ENCODE measurements around the gene DSG3. TPM values are rescaled to one million over a fixed set of nuclear protein-coding genes. Genes with fewer than 3 reads are reported as not detected.
A peak's percentile ranks its signal among the peaks of the same experiment; 100 is the strongest.
"Not testable (repeated sequence)": the region's sequence is repeated elsewhere in the genome, so short reads cannot be mapped to it uniquely, and the experiment has no call there.

Gene DSG3
- total RNA-seq, 1 donor from 2014 or later, result 0.06 TPM

DNA sequence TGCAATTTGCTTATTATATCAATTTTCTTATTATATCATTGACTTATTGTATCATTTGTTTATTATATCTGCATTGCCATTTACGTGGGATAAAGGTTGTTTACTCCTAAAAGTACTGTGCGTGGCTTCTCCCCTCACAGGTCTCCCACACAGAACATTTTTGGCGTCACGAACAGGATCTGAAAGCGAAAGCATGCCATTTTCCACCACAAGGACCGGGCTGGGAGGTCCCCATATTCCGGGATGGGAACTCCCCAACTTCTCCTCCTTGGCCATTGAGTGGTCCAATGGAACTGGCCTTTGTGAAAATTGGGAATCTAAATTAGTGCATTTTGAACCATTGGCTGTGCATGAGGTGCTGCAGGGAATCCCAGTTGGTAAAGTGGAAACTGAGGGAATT is 45.6 kb downstream of the DSG3 start:
- DNase-seq (ENCODE audit: low spot score), result no peak

DNA sequence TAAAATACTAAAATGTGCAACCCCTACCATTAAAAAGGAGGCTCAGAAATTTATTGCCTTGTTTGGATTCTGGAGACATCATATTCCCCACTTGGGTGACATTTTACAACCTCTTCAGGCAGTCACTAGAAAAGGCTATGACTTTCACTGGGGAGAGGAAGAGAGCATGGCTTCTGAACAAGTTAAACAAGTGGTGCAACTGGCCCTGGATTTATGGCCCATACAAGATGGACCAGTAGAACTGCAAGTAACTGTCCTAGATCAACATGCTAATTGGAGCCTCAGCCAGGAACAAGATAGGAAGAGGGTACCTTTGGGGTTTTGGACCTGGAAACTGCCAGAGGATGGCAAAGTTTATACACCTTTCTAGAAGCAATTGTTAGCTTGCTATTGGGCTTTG is 46.4 kb downstream of the DSG3 start:
- DNase-seq (ENCODE audit: low spot score), result no peak

DNA sequence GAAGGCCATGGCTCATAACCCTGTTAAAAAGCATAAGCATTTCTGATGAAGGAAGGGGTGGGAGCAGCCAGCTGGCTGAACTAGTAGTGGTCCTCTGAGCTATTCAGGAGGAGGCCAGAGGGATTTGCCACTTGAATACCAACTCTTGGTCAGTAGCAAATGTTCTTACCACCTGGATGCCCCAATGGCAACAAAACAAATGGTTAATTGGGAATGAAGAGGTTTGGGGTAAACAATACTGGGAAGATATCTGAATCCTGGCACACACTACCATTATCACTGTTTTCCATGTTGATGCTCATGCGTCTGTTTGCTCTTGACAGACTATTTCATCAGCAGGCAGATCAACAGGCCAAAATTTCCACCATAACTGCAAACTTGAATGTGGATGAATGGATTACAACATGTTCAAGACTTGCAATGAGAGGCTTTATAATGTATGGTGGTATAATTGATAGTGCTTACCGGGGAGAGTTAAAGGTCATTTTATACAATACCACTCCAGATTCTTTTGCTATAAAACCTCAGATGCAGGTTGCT is 47.2 kb downstream of the DSG3 start:
- not testable (repeated sequence) for DNase-seq (ENCODE audit: low spot score)

DNA sequence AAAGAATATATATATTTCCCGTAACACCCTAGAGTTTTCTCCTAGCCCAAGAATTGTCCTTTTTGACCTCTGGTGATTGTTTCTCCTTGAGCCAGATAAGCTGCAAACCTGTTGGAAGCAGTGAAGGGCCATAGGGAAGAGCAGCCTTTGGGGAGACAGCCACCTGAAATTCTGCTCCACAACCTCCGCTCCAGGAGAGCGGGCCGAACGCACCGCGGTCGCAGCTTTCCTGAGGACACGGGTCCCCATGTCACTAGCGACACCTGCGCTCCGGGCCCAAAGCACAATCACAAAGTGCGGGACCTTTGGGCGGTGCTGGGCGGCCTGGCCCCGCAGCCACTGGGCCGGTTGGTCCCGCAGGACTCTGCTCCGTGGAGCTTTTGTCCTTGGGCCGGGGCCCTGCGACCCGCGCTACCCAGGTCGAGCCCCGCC is 49.9 kb downstream of the DSG3 start:
- DNase-seq (ENCODE audit: low spot score), result no peak

DNA sequence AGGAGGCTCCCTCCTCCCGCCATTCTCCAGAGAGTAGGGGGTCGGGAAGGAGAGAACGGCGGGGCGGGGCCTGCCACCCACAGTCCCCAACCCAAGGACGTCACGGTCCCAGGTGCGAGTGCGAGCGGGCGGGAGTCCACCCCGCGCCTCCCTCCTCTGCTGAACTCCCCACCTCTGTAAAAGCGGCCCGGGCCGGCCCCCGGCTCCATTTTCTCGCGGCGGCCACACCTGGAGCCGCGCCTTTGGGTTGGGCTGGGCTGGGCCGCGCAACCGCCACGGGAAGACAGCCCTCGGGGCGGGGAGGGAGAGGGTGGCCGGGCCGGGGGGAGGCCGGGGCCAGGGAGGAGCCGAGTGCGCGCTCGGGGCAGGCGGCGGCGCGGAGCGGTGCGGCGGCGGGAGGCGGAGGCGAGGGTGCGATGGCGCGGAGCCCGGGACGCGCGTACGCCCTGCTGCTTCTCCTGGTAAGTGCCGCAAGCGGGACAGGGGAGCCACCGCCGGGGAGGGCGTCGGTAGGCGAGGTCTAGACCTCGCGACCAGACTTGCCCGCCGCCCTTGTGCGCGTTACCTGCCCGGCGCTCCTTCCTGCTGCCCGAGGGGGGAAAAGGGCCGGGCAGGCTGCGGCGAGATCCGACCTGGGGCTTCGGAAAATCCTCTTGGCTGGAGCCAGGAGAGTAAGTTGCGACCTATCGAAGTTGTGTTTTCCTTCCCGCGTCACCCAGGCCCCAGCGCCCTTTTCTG is 50.5 kb downstream of the DSG3 start, which contains the start of gene DSG2:
Gene DSG2 (plus strand): TSS at position 342 of the 738 bp plus-strand sequence. CDS start 75 bp downstream, at position 417.
- peak; percentile 72 for DNase-seq (ENCODE audit: low spot score)

DNA sequence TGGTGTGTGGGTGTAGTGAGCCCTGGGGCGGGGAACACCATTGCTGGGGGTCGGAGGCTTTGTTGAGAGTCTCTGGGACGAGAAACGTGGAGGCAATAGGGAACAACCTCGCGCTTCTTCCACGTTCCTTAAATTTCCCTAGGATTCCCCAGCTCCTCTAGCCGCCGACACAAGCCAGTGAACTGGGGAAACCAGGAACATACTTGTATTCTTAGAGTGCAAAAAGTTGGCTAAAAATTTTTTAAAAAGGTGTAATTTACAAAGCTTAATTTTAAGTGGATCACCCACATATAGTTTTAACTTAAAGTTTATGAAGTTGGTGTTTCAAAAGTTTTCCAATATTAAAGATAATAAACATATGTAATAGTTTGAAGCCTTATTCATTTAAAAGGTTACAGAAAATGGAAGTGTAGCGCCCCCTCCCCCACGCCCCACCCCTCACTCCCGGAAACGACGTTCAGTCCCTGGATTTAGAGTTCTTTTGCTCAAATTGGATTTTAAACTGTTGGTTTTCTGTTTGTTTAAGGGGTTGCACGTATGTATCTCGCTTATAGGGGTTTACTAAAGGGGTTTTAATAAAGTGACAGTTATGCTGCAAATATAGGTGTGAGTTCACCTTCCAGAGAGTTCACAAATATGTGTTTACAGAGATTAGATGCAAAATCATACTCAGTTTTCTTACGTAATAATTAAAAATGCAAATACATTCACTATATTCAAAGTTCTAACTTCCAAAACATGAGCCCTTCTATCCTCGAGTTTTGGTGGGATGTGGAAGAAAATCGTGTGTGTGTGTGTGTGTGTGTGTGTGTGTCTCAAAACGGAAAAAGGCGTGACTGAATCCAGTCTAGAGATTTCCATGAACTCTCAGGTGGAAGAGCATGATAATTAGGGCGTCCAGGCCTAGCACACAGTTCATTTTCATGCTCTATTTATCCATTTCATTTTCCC is 51.3 kb downstream of the DSG3 start:
- DNase-seq (ENCODE audit: low spot score), result no peak

DNA sequence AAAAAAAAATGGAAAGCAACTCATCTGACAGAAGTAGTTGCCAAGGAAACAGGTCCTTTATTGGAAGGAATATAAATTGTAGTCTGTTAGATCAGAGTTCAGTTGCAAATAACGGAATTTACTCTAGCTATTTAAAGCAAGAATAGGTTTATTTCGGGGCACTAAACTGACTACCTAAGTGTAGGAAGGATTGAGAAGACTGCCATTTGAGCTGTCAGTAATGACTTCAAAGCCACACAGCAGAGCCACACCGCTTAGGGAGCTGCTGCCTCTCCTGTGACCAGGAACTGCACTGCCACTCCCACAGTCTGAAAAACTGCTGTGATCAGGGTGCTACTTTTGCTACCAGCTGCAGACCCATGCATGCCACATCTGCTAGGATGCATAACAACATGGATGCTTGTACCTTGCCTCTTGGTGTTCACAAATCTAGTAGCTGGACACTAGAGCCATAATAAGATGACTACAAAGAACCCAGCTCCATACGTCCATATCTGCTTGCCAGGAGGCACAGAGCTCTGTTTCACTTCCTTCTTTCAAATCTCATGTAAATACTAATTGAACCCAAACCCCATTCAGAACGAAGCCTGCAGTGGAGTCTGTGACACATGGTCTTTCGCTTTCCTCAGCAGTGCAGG is 52.6 kb downstream of the DSG3 start:
- DNase-seq (ENCODE audit: low spot score), result no peak

DNA sequence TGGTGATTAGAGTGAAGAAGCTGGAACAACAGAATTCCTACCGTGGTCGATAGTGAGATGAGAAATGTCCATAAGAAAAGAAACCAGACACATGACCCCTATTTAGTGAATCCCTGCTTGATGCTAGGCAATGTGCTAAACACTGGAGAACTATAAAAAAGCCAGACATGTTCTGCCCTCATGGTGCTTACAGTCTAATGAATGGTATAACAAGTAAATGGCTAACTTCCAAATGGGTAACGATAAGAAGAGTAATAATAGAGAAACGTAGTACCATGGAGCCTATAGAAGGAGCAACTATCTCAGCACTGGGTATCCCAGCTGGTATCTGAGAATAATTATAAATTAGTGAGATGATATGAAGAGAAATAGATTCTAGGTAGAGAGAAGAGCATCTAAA is 55.5 kb downstream of the DSG3 start:
- DNase-seq (ENCODE audit: low spot score), result no peak

DNA sequence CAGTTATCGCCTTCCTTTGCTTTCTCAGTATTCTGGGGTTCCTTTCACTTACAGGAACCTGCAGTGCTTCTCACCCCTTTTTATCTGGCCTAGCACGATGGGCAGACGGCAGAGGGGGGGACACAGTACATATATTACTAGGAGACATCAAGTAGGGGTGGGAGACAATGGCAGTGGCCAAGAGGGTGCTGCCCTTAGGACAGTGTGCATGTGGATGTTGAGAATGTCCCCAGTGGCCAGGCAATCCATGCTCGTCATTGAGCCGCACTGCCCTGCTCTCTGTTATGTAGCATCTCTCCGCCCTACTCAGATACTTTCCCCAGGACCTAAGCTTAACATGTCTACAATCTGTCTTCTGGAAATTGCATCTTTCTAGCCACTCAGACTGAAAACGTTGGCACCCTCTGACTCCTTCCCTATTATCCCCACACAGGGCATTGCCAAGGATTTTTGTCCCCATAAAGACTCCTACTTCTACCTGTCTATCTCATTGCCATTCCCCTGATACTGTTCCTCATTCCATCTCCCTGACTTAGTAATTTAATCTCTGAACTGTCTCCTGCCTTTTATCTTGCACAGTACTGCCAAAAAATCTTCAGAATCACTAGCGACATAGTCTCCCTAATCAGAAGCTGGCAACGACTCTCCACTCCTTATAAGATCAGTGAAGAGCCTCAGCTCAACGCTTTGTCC is 57.1 kb downstream of the DSG3 start:
- DNase-seq (ENCODE audit: low spot score), result no peak

DNA sequence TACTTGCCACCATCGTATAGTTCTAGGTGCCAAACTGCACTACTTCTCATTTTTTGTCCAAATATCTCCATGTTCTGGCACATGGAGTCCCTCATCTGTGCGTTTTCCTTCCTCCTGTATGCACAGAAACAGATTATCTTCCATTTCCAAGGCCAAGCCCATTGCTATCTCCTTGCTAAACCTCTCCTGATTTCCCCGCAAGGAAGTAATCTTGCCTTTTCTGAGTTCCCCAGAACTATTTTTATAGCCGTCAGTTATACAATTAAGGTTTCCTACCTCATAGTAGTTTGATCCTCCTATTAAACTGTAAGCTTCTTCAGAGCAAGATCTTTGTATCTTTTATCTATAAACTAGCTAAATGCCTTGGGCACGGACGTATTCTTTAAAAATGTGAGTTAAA is 57.6 kb downstream of the DSG3 start:
- DNase-seq (ENCODE audit: low spot score), result no peak

DNA sequence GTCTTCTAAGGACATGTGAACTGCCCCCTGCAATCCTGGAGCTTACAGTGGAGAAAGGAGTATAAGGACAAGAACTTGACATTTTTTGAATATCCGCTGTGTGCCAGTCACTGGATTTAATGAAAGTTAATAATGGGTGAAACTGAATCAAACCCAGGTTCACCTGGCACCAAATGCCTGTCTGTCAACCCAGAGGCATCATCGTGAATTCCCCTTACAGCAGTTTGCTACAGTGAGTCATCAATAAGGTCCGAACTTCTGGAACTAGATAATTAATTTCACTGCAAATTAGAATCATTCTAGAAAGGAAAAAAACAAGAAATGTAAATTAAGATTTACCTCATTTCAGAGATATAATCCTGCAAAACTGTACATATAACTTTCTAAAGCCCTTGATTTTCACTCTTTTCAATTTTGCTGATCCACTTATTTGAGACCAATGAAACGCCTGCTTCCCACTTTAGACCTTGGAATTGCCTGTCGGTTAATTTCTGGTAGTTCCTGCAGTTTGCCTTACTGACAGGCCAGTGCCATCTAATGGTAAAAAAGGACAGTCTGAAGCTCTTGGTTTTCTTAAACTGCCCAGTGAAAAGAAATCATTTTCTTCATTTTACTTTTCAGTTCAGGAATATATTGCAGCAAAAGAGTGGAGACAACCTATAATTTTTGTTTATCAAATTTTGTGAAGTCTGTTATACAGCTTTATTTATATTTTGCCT is 58.6 kb downstream of the DSG3 start:
- no peak for DNase-seq (ENCODE audit: low spot score)

DNA sequence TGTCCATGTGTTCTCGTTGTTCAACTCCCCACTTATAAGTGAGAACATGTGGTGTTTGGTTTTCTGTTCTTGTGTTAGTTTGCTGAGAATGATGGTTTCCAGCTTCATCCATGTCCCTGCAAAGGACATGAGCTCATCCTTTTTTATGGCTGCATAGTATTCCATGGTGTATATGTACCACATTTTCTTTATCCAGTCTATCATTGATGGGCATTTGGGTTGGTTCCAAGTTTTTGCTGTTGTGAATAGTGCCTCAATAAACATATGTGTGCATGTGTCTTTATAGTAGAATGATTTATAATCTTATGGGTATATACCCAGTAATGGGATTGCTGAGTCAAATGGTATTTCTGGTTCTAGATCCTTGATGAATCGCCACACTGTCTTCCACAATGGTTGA is 59.6 kb downstream of the DSG3 start:
- DNase-seq (ENCODE audit: low spot score), result not testable (repeated sequence)

DNA sequence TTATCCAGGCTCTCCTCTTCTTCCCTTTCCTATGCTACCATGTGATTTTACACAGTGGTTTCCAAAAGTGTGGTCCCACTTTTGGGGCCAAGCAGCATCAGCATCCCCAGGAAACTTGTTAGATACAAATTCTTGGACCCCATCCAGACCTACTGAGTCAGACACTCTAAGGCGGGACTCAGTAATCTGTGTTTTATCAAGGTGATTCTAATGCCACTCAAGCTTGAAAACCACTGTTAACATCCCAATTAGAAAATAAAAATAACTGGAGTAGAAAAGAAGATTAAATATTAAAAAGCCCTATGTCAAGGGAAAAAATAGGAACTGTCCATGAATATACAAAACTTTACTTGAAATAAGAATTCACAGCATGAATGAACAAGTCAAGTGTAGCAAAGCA is 61.2 kb downstream of the DSG3 start:
- DNase-seq (ENCODE audit: low spot score), result no peak

DNA sequence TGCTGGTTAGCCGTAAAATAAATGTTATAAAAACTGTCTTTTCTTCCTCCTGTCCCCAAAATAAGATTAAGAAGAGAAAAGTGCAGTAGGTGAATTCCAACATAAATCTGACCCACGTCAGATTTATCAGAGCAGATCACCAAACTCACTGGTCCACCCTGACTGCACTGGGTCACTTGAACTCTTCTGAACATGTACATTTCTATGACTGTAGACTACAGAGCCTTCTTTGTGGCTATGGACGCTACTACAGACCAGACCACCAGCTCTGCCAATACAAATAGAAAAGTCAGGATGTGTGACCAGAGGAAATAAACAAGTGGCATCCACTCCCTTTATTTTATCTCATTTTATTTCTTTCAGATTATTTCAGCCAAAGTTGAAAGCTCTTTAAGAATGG is 62.0 kb downstream of the DSG3 start:
- no peak for DNase-seq (ENCODE audit: low spot score)

DNA sequence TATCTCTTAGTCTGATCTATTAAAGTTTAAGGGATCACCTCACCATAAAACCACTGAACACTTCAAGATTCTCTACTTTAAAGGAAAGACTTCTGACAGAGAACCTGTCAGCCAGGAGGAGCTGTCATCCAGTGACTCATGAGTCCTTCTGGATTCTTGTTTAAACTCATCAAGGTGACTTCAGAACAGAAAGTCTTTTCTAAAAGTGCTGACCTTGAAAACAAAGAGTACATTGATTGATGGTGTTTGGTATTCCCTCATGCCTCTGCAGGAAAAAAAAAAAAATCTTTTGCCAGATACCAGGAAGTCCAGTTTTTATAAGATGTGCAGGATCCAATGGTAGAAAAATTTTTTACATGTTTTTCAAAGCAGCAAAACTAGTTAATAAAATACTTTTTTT is 62.8 kb downstream of the DSG3 start:
- DNase-seq (ENCODE audit: low spot score), result no peak

DNA sequence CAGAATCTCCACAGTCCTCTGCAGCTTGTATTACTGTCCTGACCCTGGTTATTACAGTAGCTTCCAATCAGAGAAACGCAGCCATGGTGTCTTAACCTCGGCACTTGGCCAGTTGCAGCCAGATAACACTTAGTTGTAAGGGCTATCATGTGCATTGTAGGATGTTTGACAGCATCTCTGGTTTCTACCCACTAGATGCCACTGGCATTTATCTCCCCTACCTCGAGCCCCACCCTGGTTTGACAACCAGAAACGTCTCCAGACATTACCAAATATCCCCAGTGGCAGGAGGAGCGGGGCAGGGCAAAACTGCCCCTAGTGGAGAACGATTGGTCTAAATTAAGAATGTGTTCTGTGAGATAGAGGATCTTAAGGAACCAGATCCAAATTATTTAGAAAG is 63.6 kb downstream of the DSG3 start:
- no peak for DNase-seq (ENCODE audit: low spot score)

DNA sequence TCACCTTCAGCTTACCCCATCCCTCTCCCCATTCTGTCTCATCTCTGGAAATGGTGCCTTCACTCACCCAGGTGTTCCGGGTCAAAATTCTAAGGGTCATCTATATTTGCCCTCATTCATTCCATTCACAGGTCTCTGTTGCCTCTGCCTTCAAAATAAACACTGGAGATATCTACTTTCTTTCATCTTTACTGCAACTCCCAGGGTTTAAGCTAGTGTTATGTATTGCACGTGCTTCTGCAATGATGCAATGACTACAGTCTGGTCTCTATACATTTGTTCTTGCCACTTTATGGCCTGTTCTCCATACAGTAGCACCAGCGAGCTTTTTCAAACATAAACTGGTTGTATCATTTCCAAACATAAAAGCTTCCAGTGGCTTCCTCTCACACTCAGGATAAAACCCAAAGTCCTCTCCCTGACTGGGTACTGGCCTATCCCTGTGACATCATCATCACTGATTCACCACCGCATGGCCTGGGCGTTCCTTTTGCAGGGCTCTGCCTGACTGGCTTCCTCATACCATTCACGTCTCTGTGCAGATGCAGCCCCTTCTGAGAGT is 64.7 kb downstream of the DSG3 start:
- peak; percentile 82 for DNase-seq (ENCODE audit: low spot score)

DNA sequence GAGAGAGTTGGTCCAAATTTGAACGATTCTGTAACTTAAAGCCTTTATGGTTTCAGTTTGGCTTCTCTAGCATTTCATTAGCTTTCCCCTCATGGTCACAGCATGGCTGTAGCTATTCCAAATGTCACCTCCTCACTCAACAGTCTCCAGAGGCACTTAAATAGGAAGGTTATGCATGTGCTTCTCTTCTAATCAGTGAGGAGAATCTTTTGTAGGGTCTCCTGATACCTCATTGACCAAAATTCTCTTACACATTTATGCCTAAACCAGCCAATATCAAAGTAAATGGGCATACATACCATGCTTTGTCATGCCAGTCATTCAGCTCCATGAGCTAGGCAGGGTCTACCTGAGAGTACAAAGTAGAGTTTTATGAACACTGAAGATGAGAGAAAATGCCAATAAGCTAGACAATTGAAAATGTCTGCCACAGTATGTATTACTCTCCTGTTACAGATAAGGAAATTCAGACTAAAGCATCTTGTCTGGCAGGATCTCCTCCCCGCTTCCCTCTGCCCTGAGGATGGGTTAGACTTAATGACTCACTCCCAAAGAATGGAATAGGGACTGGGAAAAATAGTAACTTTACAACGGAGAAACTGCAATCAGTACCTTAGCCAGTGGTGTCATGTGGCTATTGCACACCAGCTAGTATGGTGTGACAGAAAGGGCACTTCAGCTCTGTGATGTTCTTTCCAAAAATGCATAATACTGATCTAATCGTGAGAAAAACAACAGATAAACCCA is 65.8 kb downstream of the DSG3 start:
- DNase-seq (ENCODE audit: low spot score), result peak; percentile 44

DNA sequence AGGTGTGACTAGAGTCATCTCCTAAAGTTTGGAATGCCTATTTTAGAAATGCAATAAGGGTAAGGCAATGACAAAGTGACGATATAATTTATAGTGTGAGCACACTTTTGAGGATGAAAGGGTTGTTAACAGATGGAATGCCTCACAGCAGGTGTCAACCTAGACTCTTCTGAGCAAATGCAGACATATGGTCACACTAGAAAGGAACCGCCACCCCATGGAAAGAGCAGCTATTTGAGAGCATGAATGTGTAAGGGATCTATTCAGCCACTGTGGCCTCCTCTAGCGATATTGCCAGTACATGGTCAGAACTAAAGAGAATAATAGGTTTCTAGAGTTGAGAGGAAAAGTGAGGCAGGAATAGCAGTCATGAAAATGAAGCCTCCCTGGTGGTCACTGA is 68.9 kb downstream of the DSG3 start:
- DNase-seq (ENCODE audit: low spot score), result no peak

DNA sequence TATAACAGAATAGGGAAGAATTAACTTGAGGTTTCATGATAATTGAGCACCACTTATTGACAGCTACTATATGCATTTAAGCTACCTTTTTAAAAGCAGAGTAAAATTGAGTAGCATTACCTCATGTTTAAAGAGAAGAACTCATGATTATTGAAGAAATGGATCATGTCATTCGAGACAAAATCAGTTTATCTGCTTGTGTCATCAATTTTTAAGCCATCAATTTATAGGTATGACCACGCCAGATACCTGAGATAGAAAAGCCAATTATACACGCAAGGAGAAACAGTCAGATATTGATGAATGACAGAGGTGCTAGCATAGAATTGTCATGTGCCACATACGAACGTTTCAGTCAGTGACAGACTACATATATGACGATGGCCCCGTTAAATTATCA is 78.8 kb downstream of the DSG3 start:
- DNase-seq (ENCODE audit: low spot score), result no peak

Data from mucosa of gallbladder (tissue), 1 donor.